ENCODE measurements around the gene ANTXR1.

Gene ANTXR1

GRCh38 chr2:69279931-69280681, 267.1 kb downstream of the ANTXR1 start:
- no peak for DNase-seq (ENCODE audit: low spot score)

- no peak for DNase-seq (ENCODE audit: low spot score)
Observed at GRCh38 chr2:69280796-69281412, 267.9 kb downstream of the ANTXR1 start.

DNA sequence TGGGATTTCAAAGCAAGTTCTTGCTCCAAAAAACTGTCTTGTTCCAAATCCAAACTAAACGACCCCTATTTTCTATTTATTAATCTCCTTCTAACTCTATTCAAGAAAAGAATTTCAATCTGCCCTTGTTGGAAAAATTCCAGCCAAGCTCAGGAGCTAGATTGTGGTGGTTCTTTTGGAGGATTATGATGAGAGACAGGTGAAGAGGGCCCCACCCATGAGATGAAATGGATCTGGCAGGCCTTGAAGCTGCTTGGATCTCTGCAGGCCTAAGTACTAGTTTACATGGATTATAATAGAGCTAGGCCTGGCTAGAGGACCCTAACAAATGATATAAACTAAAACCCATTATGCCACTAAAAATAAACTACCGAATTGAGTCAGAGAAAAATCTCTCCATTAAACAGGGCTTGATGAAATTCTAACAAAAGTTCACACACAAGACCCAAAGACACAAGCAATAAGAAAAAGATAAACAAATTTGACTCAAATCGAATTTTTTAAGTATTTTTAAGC, 272.5 kb downstream of the ANTXR1 start:
- no peak for DNase-seq (ENCODE audit: low spot score)

GRCh38 chr2:69287544-69287943, 274.6 kb downstream of the ANTXR1 start:
- DNase-seq (ENCODE audit: low spot score): no peak

- DNase-seq (ENCODE audit: low spot score): no peak
Observed at GRCh38 chr2:69288429-69288828, 275.4 kb downstream of the ANTXR1 start.

DNA sequence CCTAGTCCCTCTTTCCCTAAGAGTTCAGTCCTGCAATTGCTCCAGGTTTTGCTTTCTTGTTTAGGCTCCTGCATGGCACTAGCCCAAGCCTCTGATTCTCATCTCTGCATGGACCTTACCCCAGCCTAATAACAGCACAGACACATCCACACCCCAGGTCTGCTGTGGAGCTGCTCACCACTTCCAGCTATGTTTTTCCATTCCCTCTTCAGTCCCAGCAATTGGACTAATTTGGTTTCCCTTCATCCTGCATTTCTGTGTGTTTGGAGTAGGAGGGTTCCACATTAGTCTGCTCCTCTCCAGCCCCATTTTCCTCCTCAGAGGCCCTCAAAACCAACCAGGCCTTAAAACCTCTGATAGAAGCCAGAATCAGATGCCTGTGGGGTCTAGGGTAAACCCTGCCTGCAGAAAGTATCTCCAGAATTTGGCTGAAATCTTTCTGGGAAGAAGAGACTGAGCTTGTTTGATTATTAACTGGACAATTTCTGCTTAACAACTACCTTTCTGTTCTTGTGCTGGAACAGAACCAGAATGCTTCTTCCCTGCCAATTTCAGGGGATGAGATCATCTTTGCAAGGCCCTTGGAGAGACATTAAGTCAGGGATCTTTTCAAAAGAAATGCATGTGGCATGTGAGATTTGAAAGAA, 278.1 kb downstream of the ANTXR1 start:
- no peak for DNase-seq (ENCODE audit: low spot score)

- DNase-seq (ENCODE audit: low spot score): no peak
Observed at GRCh38 chr2:69291721-69292120, 278.7 kb downstream of the ANTXR1 start.

DNA sequence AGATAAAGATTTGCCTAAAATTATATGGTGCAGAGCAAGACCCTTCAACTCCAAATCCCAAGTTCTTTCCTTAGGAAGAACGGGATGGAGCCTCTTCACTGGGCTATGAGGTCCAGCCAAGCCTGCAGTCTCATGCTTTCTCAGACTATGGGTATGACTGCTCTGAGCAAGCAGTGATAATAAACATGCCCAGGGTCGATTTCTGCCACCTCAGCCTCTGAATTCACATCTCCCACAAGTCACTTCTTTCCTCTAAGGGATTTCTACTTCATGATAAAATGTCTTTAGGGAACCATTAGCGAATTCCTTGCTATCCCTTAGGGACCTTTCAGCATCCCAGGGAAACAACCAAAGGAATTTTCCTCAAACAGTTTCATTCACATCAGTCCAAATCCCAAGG, 279.3 kb downstream of the ANTXR1 start:
- DNase-seq (ENCODE audit: low spot score): no peak

DNA sequence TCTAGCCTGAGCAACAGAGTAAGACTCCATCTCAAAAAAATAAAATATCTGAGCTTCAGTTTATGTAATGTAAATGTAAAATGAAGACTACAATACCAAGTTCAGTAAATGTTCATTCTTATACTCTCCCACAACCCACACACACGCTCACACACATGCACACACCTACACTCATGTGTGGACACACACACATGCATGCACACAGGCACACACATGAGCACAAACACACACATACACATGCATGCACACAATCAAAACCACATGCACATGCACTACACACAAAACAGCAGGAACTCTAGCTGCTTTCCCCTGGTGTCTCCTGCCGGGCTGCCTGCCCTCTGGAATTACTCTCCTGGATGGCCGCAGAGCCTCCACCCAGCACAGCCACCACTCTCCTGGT, 283.4 kb downstream of the ANTXR1 start:
- no peak for DNase-seq (ENCODE audit: low spot score)

DNA sequence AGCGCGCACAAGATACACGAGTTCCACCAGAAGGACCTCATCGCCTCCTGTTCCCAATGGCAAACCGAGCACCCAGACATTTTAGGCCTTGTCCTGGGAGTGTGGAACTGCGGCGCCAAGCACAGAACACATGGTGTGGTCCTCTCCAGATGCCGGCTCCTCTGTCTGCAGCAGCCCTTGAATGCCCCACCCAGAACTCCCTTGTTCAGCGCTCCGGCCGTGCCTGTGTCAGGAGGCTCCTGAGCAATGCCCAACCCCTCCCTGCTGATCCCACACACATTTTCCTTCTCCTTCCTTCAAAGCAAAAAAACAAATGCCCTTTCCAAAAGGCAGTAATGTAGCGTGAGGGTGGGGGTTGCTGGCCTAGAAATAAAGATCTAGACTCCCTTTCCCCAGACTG, 284.2 kb downstream of the ANTXR1 start:
- DNase-seq (ENCODE audit: low spot score): no peak

GRCh38 chr2:69298261-69298660, 285.3 kb downstream of the ANTXR1 start:
- DNase-seq (ENCODE audit: low spot score): no peak

GRCh38 chr2:69298862-69299261, 285.9 kb downstream of the ANTXR1 start:
- no peak for DNase-seq (ENCODE audit: low spot score)
